GM12892 (cell line): ENCODE results near the gene LARGE1.

ENCODE experiments used
- POLR2A ChIP-seq: IDR thresholded peaks from 2 replicates; pipeline ENCODE4 v1.6.1; 2011; ENCODE audit warnings: low read depth, low read length, control low read depth
- POLR2AphosphoS5 ChIP-seq: IDR thresholded peaks from 2 replicates; pipeline ENCODE4 v1.6.1; 2011; ENCODE audit warnings: low read depth, low read length, control low read depth
- TAF1 ChIP-seq: IDR thresholded peaks from 2 replicates; pipeline ENCODE4 v1.6.1; 2011; ENCODE audit warnings: low read depth, mild to moderate bottlenecking, control low read depth, low read length, borderline replicate concordance

- no peak for TF ChIP-seq POLR2A
- no peak for TF ChIP-seq POLR2AphosphoS5
- no peak for TF ChIP-seq TAF1
These were observed 589.3 kb downstream of the LARGE1 start for GRCh38 chr22:33331017-33331416.
